ENCODE measurements around the gene ZFAND3. TPM values are rescaled to one million over a fixed set of nuclear protein-coding genes. Genes with fewer than 3 reads are reported as not detected.

The ZFAND3 gene
- total and polyA plus RNA-seq, 2 experiments from 2014 or later: 16.9 to 28.2 TPM

GRCh38 chr6:38154731-38155130 is 335.2 kb downstream of the ZFAND3 start:
- Histone ChIP-seq H3K9me2 (ENCODE audit: insufficient read depth) (no peaks in the 10 kb centered on the region), H3K27ac (ENCODE audit: low read depth) (no peak overlapping the region), H3K4me3 (no peak overlapping the region), H3K4me1 (ENCODE audit: insufficient read depth) (no peaks in the 10 kb centered on the region), H3F3A (replicated peaks; ENCODE audit: low read depth) (no peaks in the 10 kb centered on the region), H4K20me1 (replicated peaks; ENCODE audit: insufficient read depth) (no peaks in the 10 kb centered on the region), H2AFZ (no peak overlapping the region), H3K36me3 (ENCODE audit: insufficient read depth) (no peaks in the 10 kb centered on the region), H3K79me2 (replicated peaks; ENCODE audit: insufficient read depth) (no peaks in the 10 kb centered on the region), H3K27me3 (ENCODE audit: insufficient read depth) (no peaks in the 10 kb centered on the region), H3K4me2 (no peak overlapping the region)
- H3K36me3 Mint-ChIP-seq (ENCODE audit: low read depth): no peaks in the 10 kb centered on the region
- H3K4me3 Mint-ChIP-seq: no peak overlapping the region
- peaks cover 14% of the 10 kb centered on the region for H3K27me3 Mint-ChIP-seq (ENCODE audit: insufficient read depth, low read depth, poor library complexity)
- H3K27ac Mint-ChIP-seq: peak overlapping the region; percentile 88
- peaks cover 9% of the 10 kb centered on the region for H3K4me1 Mint-ChIP-seq
- DNase-seq (ENCODE audit: low spot score) (no peak), ATAC-seq (no peak)
- H3K9me3 Mint-ChIP-seq: no peaks in the 10 kb centered on the region
- TF ChIP-seq NANOG (IDR thresholded peaks at IDR 0.05; ENCODE audit: borderline replicate concordance): no peak
- TF ChIP-seq, protein P1, sequence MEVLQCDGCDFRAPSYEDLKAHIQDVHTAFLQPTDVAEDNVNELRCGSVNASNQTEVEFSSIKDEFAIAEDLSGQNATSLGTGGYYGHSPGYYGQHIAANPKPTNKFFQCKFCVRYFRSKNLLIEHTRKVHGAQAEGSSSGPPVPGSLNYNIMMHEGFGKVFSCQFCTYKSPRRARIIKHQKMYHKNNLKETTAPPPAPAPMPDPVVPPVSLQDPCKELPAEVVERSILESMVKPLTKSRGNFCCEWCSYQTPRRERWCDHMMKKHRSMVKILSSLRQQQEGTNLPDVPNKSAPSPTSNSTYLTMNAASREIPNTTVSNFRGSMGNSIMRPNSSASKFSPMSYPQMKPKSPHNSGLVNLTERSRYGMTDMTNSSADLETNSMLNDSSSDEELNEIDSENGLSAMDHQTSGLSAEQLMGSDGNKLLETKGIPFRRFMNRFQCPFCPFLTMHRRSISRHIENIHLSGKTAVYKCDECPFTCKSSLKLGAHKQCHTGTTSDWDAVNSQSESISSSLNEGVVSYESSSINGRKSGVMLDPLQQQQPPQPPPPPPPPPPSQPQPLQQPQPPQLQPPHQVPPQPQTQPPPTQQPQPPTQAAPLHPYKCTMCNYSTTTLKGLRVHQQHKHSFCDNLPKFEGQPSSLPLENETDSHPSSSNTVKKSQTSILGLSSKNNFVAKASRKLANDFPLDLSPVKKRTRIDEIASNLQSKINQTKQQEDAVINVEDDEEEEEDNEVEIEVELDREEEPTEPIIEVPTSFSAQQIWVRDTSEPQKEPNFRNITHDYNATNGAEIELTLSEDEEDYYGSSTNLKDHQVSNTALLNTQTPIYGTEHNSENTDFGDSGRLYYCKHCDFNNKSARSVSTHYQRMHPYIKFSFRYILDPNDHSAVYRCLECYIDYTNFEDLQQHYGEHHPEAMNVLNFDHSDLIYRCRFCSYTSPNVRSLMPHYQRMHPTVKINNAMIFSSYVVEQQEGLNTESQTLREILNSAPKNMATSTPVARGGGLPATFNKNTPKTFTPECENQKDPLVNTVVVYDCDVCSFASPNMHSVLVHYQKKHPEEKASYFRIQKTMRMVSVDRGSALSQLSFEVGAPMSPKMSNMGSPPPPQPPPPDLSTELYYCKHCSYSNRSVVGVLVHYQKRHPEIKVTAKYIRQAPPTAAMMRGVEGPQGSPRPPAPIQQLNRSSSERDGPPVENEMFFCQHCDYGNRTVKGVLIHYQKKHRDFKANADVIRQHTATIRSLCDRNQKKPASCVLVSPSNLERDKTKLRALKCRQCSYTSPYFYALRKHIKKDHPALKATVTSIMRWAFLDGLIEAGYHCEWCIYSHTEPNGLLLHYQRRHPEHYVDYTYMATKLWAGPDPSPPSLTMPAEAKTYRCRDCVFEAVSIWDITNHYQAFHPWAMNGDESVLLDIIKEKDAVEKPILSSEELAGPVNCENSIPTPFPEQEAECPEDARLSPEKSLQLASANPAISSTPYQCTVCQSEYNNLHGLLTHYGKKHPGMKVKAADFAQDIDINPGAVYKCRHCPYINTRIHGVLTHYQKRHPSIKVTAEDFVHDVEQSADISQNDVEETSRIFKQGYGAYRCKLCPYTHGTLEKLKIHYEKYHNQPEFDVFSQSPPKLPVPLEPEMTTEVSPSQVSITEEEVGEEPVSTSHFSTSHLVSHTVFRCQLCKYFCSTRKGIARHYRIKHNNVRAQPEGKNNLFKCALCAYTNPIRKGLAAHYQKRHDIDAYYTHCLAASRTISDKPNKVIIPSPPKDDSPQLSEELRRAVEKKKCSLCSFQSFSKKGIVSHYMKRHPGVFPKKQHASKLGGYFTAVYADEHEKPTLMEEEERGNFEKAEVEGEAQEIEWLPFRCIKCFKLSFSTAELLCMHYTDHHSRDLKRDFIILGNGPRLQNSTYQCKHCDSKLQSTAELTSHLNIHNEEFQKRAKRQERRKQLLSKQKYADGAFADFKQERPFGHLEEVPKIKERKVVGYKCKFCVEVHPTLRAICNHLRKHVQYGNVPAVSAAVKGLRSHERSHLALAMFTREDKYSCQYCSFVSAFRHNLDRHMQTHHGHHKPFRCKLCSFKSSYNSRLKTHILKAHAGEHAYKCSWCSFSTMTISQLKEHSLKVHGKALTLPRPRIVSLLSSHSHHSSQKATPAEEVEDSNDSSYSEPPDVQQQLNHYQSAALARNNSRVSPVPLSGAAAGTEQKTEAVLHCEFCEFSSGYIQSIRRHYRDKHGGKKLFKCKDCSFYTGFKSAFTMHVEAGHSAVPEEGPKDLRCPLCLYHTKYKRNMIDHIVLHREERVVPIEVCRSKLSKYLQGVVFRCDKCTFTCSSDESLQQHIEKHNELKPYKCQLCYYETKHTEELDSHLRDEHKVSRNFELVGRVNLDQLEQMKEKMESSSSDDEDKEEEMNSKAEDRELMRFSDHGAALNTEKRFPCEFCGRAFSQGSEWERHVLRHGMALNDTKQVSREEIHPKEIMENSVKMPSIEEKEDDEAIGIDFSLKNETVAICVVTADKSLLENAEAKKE (CRISPR knock-in tag; IDR thresholded peaks at IDR 0.05): no peak
- no peak for TF ChIP-seq POLR2AphosphoS5 (IDR thresholded peaks at IDR 0.05; ENCODE audit: low read depth)
- TF ChIP-seq CREB1 (CRISPR knock-in tag; IDR thresholded peaks at IDR 0.05; ENCODE audit: low read depth): no peak
- TF ChIP-seq REST (IDR thresholded peaks at IDR 0.05; ENCODE audit: unreplicated experiment): no peak
- TF ChIP-seq ZNF114 (CRISPR knock-in tag; IDR thresholded peaks at IDR 0.05): no peak
- TF ChIP-seq, protein P2, sequence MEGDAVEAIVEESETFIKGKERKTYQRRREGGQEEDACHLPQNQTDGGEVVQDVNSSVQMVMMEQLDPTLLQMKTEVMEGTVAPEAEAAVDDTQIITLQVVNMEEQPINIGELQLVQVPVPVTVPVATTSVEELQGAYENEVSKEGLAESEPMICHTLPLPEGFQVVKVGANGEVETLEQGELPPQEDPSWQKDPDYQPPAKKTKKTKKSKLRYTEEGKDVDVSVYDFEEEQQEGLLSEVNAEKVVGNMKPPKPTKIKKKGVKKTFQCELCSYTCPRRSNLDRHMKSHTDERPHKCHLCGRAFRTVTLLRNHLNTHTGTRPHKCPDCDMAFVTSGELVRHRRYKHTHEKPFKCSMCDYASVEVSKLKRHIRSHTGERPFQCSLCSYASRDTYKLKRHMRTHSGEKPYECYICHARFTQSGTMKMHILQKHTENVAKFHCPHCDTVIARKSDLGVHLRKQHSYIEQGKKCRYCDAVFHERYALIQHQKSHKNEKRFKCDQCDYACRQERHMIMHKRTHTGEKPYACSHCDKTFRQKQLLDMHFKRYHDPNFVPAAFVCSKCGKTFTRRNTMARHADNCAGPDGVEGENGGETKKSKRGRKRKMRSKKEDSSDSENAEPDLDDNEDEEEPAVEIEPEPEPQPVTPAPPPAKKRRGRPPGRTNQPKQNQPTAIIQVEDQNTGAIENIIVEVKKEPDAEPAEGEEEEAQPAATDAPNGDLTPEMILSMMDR (conservative IDR thresholded peaks at IDR 0.05; ENCODE audit: low read depth in 2 of 2): no peak
- TF ChIP-seq EZH2 (IDR thresholded peaks at IDR 0.05; ENCODE audit: low read depth, unreplicated experiment): no peak
- no peak for TF ChIP-seq ZNF331 (CRISPR knock-in tag; IDR thresholded peaks at IDR 0.05; ENCODE audit: low read depth)
- TF ChIP-seq ETS1 (IDR thresholded peaks at IDR 0.05): no peak
- no peak for TF ChIP-seq STAT1 (IDR thresholded peaks at IDR 0.05; ENCODE audit: unreplicated experiment)
- TF ChIP-seq EZH2phosphoT487 (IDR thresholded peaks at IDR 0.05; ENCODE audit: unreplicated experiment): no peak

Data from GM23338 (cell line).